ENCODE results near the gene GJC2.

DNA sequence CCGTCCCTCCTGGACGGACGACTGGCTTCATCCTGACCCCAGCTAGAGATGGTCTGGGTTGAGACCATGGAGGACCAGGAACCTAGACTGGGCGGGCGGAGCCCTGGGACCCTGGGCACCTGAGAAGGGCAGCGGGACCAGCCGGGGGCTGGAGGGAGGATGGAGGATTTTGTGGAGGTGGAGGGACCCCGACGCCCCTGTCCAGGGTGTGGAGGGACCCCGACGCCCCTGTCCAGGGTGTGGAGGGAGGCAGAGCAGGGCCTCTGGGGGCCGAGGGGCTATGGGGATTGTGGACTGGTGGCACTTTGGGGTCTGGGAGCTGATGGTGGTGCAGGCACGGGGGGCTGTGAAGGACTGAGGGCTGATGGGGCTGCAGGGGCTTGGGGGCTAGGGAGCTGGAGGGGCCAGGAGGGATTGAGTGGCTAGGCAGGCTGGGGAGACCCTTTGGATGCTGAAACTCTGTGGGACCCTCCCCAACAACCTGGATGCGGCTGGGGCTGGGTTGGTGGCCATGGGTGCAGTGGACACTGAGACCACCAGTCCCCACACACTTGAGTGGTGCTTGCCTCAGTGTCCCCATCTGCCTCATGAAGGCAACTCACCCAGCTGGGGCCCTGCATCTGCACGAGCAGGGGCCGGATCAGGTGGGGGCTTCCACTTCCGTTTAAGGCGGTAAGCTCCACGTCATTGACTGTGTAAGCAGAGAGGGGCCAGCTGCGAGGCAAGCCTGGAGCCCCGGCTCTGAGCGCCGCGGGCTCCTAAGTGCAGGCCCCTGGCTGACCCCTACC, 7.4 kb downstream of the GJC2 start:
- TF ChIP-seq, protein P1, sequence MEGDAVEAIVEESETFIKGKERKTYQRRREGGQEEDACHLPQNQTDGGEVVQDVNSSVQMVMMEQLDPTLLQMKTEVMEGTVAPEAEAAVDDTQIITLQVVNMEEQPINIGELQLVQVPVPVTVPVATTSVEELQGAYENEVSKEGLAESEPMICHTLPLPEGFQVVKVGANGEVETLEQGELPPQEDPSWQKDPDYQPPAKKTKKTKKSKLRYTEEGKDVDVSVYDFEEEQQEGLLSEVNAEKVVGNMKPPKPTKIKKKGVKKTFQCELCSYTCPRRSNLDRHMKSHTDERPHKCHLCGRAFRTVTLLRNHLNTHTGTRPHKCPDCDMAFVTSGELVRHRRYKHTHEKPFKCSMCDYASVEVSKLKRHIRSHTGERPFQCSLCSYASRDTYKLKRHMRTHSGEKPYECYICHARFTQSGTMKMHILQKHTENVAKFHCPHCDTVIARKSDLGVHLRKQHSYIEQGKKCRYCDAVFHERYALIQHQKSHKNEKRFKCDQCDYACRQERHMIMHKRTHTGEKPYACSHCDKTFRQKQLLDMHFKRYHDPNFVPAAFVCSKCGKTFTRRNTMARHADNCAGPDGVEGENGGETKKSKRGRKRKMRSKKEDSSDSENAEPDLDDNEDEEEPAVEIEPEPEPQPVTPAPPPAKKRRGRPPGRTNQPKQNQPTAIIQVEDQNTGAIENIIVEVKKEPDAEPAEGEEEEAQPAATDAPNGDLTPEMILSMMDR (IDR thresholded peaks at IDR 0.05) = no peak
- no peak for TF ChIP-seq POLR2A (IDR thresholded peaks at IDR 0.05)

Data from breast epithelium (tissue), 3 donors.